Natural killer cell (primary cell): ENCODE data around the gene KAT6B. TPM values are rescaled to one million over a fixed set of nuclear protein-coding genes. Genes with fewer than 3 reads are reported as not detected.

Experiments used
- ATAC-seq, 3 donors: fragments of 150-1000 bp in 2 of 3; fragments of 200-7000 bp in 1 of 3; cut with Tn5 transposase; 1 replicate in 1 of 3; 2 replicates in 2 of 3; pipeline ENCODE4 v1.10.0; 2021; ENCODE audit warnings: mild to moderate bottlenecking in 2 of 3, moderate library complexity in 2 of 3
- DNase-seq, 2 donors: peaks; one replicate each; pipeline versions ENCODE4 v3.0.0 to v3.0.0-alpha.2; 2013 to 2021; ENCODE audit warnings: mixed read lengths in 1 of 2
- H3K27ac ChIP-seq: one replicate; pipeline ENCODE4 v1.5.1; 2013; ENCODE audit warnings: mild to moderate bottlenecking, low read length
- H3K27me3 ChIP-seq: one replicate; pipeline ENCODE4 v1.6.1; 2013; ENCODE audit warnings: low read length; ENCODE audit not compliant: control insufficient read depth, insufficient read depth
- H3K36me3 ChIP-seq: one replicate; pipeline ENCODE4 v1.6.1; 2013; ENCODE audit warnings: low read length; ENCODE audit not compliant: control insufficient read depth, insufficient read depth
- H3K4me1 ChIP-seq: one replicate; pipeline ENCODE4 v1.6.1; 2013; ENCODE audit warnings: low read length; ENCODE audit not compliant: control insufficient read depth, insufficient read depth
- H3K4me3 ChIP-seq: one replicate; pipeline ENCODE4 v1.5.1; 2013; ENCODE audit warnings: low read length
- H3K9me3 ChIP-seq: one replicate; pipeline ENCODE4 v1.6.1; 2013; ENCODE audit warnings: low read length; ENCODE audit not compliant: control insufficient read depth, insufficient read depth
- H3K27ac Mint-ChIP-seq, 2 donors: one replicate each; pipeline ENCODE4 v1.8.0; 2022; ENCODE audit warnings: mild to moderate bottlenecking in 2 of 2, mixed read lengths in 2 of 2, moderate library complexity in 1 of 2
- H3K27me3 Mint-ChIP-seq, 2 donors: one replicate each; pipeline ENCODE4 v1.8.0; 2022; ENCODE audit warnings: low read depth in 2 of 2, mixed read lengths in 2 of 2
- H3K36me3 Mint-ChIP-seq: one replicate; pipeline ENCODE4 v1.8.0; 2022; ENCODE audit warnings: mixed read lengths
- H3K4me1 Mint-ChIP-seq, 2 donors: one replicate each; pipeline ENCODE4 v1.8.0; 2022; ENCODE audit warnings: mixed read lengths in 2 of 2
- H3K4me3 Mint-ChIP-seq: one replicate; pipeline ENCODE4 v1.8.0; 2022; ENCODE audit warnings: mild to moderate bottlenecking, moderate library complexity, mixed read lengths
- H3K9me3 Mint-ChIP-seq, 2 donors: one replicate each; pipeline ENCODE4 v1.8.0; 2022; ENCODE audit warnings: mixed read lengths in 2 of 2
- WGBS: methylation state at CpG from one replicate; pipeline ENCODE4 v1.1.7; 2013; ENCODE audit warnings: missing lambda C conversion rate; ENCODE audit not compliant: insufficient coverage; 5-methylcytosine and 5-hydroxymethylcytosine counted together
- intact Hi-C: fragments of 100-400 bp; cut with micrococcal nuclease; formaldehyde crosslinking; loops from one replicate; pipeline ENCODE4 v1.14.2; 2022
- total RNA-seq, 4 donors: library from RNA; stranded (reverse); fragments of 120-200 nt in 1 of 4; gene quantifications; one replicate each; pipeline versions ENCODE4 v1.2.3 to v1.2.4, GENCODE V29; 2013 to 2022
- TF ChIP-seq, protein P1 (sequence below): fragments of 200-600 bp; IDR thresholded peaks from one replicate; pipeline ENCODE4 v1.8.0; 2022; ENCODE audit warnings: antibody characterized with exemption

Gene KAT6B
- total RNA-seq, 3 donors from 2014 or later (not counting 1 experiment from before 2014, with no cell fraction given) = 117 to 133 (median 121) TPM

DNA sequence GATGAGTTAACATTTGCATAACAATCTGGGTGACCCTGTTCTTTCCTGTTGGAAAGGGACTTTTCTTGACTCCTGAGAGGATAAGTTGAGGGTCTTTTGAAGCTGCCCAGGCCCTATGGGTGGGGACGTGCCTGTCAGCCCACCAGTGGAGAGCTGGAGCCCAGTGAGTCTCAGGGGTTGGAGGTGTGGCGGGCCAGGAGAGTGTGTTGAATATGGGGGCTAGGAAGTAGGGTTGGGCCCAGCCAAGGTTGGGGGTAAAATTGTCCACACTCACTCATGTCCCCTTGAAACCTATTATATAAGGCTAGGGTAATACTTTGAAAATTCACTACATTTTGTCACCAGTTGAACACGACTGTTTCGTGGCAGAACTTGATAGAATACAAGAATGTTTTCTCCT lies 17.9 kb upstream of the KAT6B start:
- DNase-seq = no peak
- 98% methylated on average over 4 of the region's 4 CpGs for WGBS
- TF ChIP-seq, protein P1, sequence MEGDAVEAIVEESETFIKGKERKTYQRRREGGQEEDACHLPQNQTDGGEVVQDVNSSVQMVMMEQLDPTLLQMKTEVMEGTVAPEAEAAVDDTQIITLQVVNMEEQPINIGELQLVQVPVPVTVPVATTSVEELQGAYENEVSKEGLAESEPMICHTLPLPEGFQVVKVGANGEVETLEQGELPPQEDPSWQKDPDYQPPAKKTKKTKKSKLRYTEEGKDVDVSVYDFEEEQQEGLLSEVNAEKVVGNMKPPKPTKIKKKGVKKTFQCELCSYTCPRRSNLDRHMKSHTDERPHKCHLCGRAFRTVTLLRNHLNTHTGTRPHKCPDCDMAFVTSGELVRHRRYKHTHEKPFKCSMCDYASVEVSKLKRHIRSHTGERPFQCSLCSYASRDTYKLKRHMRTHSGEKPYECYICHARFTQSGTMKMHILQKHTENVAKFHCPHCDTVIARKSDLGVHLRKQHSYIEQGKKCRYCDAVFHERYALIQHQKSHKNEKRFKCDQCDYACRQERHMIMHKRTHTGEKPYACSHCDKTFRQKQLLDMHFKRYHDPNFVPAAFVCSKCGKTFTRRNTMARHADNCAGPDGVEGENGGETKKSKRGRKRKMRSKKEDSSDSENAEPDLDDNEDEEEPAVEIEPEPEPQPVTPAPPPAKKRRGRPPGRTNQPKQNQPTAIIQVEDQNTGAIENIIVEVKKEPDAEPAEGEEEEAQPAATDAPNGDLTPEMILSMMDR = no peak
- intact Hi-C loops = no loop called here
- Mint-ChIP-seq H3K36me3 (no peaks in the 10 kb centered on the region), H3K4me1 (no peaks in the 10 kb centered on the region), H3K27ac (no peak overlapping the region), H3K27me3 (no peaks in the 10 kb centered on the region), H3K9me3 (no peaks in the 10 kb centered on the region), H3K4me3 (no peak overlapping the region)
- Histone ChIP-seq H3K27ac (no peak overlapping the region), H3K36me3 (no peaks in the 10 kb centered on the region), H3K4me1 (no peaks in the 10 kb centered on the region), H3K27me3 (no peaks in the 10 kb centered on the region), H3K9me3 (no peaks in the 10 kb centered on the region), H3K4me3 (no peak overlapping the region)
- ATAC-seq = no peak

DNA sequence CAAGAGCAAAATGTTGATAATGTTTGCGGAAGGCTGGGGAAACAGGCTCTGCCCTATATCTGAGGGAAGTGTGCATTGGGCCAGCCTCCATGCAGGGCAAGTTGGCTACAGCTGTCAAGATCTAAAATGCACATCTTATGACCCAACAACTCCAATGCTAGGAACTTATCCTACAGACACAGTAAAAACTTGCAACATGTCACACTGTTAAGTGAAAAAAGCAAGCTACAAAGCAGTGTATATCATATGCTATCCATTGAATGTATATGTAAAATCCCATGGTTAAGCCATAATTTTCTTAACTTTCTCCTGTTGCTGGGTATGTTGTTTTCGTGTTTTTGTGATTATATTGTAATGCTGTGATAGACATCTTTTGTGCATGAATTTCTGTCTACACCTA lies 16.3 kb upstream of the KAT6B start:
- ATAC-seq = no peak
- TF ChIP-seq, protein P1 = no peak
- DNase-seq = no peak
- intact Hi-C loops = no loop called here
- H3K4me3 Mint-ChIP-seq = no peak overlapping the region
- no peaks in the 10 kb centered on the region for H3K9me3 Mint-ChIP-seq
- Histone ChIP-seq H3K36me3 (no peaks in the 10 kb centered on the region), H3K4me3 (no peak overlapping the region), H3K9me3 (no peaks in the 10 kb centered on the region), H3K27me3 (no peaks in the 10 kb centered on the region), H3K27ac (no peak overlapping the region), H3K4me1 (no peaks in the 10 kb centered on the region)
- H3K27ac Mint-ChIP-seq = no peak overlapping the region
- WGBS = 100% methylated on average over 2 of the region's 2 CpGs
- H3K36me3 Mint-ChIP-seq = no peaks in the 10 kb centered on the region
- H3K4me1 Mint-ChIP-seq = peaks cover 0 to 5% of the 10 kb centered on the region in 2 donors
- no peaks in the 10 kb centered on the region for H3K27me3 Mint-ChIP-seq

DNA sequence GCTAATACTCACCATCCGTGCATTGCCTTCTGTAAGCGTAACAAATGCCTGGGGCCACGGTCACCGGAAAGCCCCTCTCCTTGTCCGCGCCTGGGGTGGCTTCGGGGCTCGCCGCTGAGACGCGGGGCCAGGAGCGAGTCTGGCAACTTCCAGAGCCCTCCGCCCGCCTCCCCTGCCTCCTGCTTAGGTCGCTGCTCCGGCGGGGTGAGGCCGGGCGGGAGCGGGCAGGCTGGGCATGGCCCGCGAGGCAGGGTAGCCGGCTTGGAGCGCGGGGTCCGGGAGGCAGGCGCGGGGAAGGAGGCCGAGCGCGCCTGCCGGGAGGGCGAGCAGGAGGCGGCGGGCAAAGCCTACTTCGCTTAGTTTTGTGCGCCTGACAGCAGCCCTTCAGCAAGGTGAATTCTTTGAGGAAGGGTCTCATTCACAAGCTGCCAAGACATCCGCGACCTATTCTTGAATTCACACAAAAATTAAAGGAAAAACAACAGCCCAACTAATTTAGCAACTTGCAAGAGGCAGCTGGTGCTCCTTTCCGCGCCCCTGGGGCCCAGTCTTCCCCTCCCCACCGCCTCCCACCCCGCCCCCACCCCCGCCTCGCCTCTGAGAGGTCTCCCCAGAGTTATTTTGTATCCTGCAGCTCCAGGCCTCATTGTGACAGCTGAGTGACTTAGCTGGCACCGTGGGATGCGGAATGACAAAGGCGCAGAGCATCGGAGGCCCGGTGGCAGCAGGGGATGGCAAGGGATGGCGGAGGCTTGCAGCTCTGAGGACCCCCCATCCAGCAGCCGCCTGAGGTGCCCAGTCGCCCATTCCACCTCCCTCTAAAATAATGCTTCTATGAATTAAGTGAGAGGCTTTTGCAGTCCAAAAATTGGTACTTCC lies 12.8 kb upstream of the KAT6B start:
- Mint-ChIP-seq H3K27ac (no peak overlapping the region), H3K4me1 (peaks cover 9 to 12% of the 10 kb centered on the region in 2 donors), H3K4me3 (no peak overlapping the region), H3K27me3 (no peaks in the 10 kb centered on the region), H3K9me3 (no peaks in the 10 kb centered on the region), H3K36me3 (no peaks in the 10 kb centered on the region)
- no peaks in the 10 kb centered on the region for H3K9me3 ChIP-seq
- intact Hi-C loops = no loop called here
- TF ChIP-seq, protein P1 = no peak
- ATAC-seq = no peak
- H3K36me3 ChIP-seq = no peaks in the 10 kb centered on the region
- H3K27me3 ChIP-seq = no peaks in the 10 kb centered on the region
- DNase-seq = no peak
- 88% methylated on average over 51 of the region's 53 CpGs for WGBS
- no peak overlapping the region for H3K4me3 ChIP-seq
- H3K27ac ChIP-seq = no peak overlapping the region
- H3K4me1 ChIP-seq = no peaks in the 10 kb centered on the region

DNA sequence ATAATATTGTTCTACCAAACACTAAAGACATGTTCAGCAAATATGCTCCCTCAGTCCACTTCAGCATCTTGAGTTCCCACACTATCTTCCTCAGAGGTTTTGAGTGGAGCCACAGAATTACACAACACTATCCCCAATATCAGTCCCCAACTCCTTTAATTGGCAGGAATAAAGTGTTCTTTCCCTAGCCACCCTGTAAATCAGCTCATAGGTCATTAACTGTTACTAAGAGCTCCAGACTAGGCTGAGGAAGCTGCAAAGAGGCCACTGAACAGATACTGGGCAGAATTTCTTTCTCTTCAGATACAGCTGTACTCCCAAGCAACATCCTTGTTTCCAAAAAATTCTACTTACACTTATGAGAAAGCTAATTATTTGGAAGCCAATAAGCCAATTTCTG lies 11.6 kb upstream of the KAT6B start:
- Histone ChIP-seq H3K36me3 (no peaks in the 10 kb centered on the region), H3K9me3 (no peaks in the 10 kb centered on the region), H3K27ac (no peak overlapping the region), H3K4me1 (no peaks in the 10 kb centered on the region), H3K27me3 (no peaks in the 10 kb centered on the region), H3K4me3 (no peak overlapping the region)
- intact Hi-C loops = no loop called here
- TF ChIP-seq, protein P1 = no peak
- Mint-ChIP-seq H3K27ac (no peak overlapping the region), H3K9me3 (no peaks in the 10 kb centered on the region), H3K36me3 (no peaks in the 10 kb centered on the region), H3K4me3 (no peak overlapping the region), H3K27me3 (no peaks in the 10 kb centered on the region), H3K4me1 (peaks cover 9 to 12% of the 10 kb centered on the region in 2 donors)
- ATAC-seq (no peak), DNase-seq (no peak)
